ENCODE measurements around the gene GMEB2.
"Not testable (repeated sequence)": the region's sequence is repeated elsewhere in the genome, so short reads cannot be mapped to it uniquely, and the experiment has no call there.

Gene GMEB2

DNA sequence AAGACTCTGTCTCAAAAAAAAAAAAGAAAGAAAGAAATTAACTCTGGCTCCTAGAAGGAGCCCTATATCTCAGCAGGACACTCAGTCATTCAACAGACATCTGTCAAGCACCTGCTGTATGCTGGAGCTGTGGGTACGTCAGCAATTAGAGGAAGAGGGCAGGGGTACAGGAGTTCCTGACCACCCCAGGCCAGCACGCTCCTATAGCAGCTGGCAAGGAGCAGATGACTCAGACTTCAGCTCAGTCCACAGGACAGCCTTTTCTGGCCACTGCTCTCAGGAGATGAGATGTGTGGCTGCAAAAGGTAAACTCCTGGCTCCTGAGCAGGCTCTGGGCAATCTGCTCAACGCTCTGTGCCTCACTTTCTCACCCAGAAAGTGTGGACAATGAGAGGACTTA is 29.6 kb upstream of the GMEB2 start:
- DNase-seq, result no peak

DNA sequence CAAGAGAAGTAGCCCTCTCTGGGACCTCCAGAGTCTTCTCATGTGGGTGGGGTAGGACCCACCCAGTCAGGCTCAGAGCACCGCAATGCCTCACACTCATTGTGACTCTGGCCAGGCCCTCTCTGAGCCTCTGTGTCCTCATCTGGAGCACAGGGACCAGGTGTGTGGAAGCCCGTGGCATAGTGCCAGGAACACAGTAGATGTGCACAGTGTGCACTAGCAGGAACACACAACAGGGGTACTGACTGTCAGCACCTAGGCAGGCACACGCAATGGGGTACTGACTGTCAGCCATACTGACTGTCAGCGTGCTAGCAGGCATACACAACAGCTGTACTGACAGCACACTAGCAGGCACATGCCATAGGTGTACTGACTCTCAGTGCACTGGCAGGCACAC is 28.3 kb upstream of the GMEB2 start:
- DNase-seq, result no peak

DNA sequence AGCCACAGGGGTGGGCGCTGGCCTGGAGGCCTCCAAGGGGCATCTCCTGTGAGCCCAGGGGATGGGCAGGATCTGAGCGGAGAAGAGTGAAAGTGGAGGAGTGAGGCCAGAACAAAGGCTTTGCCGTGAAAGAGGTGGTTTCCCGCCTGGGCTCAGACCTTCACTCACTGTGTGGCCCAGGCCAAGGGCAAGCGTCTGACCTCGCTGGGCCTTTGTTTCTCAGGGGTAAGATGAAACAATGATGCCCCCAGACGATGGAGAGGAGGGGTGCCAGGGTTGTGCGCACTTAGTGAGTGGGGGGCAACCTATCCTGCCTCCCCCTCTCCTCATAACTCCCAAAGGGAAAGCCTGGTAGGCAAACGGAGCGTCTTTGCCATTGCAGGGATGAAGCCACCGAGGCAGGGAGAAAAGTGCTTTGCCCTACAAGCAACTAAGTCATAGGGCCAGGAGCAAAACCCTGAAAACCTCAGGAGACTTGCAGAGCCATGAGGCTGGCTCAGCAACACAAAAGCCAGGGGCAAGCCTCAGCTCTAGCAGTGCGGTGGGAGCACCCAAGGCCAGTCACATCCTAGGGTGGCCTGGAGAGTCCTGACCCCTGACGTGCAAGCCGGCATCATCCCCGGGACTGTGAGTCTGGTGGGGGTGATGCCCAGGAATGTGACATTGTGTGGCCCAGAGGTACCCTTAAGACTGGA is 27.2 kb upstream of the GMEB2 start:
- DNase-seq, result no peak

DNA sequence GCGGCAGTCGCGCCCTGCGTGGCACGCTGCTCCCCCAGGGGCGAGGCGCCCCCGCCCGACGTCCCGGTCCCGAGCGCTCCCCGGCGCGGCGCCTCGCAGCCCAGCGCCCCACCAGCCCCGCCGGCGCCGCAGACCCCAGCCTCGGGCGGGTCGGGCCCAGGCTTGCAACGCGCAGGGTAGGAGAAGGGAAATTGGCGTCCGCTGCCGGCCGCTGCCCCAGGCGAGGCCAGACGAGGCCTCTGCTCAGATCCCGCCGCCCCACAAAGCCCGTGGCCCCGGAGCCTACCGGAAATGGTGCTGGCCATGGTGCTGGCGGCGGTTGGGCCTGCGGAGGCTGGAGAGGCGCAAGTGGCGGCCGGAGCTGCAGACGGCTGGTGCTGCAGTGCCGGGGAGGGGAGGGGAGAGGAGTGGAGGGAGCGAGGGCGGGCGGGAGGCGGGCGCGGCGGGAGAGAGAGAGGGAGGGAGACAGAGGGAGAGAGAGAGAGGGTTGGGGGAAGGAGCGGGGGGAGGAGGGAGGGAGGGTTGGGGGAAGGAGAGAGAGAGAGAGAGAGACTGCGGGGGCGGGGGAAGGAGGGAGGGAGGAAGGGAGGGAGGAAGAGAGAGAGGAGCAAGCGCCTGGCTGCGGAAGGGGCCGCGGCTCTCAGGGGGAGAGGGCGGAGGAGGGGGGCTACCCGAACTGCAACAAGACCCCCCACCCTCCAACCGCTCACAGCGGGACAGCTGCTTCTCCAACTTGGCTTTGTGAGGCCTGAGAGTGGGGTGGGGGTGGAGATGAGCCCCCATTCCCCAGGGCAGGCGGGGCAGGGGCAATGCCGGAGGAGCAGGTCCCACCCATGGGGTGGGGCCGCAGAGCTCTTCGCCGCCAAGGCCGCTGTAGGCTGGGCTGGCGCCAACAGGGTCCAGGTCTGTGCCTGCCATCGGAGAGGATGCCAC is 26.4 kb upstream of the GMEB2 start, which contains the start of gene STMN3:
TSS of gene STMN3 (minus strand) at position 384 of the 933 bp plus-strand sequence. CDS start at position 305, 79 bp downstream.
- peak; percentile 95 for DNase-seq

DNA sequence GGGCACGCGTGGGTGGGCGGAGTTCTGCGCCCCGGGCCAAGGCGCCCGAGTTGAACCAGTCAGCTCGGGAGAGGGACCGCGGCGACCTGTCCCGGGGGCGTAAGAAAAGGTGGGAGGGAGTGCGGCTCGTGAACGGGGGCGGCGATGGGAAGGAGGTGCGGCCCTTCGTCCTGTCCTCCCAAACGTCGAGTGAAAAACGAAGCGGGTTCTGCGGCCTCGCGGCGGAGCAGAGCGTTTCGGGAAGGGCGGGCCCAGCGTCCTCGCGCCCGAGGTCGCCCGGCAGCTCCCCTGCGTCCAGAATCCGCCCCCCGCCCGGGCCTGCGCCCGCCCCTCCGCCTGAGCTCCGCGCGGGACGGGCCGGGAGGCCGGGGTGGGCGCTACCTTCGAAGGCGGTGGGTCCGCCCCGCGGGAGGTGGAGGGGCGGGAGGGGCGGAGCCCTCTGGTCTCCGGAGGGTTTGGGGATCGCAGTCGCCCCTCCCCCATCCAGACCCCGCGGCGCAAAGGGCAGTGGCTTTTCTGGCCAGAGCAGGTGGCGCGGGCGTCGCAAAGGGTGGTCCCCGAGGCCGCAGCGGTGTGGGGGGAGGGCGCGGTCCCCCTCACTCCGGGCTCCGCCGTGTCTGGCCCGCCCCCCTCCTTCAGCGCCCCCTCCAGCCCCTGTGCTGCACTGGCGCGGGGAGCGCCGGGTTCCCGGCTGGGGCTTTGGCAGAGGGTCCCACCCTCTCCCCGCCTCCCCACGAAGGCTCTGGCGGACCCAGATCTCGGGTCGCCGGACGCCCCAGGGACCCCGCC is 25.5 kb upstream of the GMEB2 start:
- no peak for DNase-seq

DNA sequence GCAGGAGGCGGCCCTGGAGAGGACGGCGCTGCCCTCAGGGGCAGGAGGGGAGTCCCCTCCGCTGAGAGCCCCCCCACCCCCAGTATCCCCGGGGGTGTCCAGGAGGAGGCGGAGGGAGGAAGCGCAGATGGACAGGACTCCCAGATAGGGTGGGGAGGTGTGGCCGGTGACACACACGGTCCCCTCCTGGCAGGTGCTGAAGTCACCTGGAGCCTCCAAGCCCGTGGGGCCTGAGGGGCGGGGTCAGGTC is 25.0 kb upstream of the GMEB2 start:
- no peak for DNase-seq

DNA sequence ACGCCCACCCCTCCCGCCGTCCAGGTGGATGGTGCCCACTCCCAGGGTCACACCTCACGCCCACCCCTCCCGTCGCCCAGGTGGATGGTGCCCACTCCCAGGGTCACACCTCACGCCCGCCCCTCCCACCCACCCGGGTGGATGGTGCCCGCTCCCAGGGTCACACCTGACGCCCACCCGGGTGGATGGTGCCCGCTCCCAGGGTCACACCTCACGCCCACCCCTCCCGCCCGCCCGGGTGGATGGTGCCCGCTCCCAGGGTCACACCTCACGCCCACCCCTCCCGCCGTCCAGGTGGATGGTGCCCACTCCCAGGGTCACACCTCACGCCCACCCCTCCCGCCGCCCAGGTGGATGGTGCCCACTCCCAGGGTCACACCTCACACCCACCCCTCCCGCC is 23.6 kb upstream of the GMEB2 start:
- not testable (repeated sequence) for DNase-seq

DNA sequence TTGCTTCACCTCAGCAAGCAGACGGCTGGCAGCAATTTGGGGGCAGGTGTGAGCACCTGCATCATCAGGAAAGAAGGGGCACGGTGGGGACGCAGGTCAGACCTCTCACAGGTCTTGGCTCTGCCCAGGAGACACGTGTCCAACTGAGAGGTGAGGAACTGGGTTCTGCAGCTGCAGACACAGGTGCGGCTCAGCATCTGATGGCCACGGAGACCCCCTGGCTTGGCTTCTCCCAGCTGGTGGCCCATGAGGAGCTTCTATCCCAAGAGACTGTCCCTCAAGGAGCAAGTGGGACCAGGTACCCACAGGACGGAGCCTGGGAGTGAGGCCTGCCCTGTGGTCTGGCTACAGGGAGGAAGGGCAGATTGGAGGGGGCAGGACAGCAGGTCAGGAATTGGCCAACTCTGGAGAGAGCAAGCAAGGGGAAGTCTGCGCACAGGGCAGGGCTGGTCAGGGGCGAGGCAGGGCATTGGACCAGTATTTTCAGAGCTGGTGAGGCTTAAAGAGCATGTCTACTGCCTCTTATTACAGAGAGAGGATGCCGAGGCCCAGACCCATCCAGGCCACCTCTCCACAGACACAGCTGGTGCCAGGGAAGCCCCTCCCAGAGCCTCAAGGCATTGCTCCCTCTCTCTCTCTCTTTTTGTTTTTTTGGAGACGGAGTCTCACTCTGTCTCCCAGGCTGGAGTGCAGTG is 22.1 kb upstream of the GMEB2 start:
- DNase-seq, result no peak

DNA sequence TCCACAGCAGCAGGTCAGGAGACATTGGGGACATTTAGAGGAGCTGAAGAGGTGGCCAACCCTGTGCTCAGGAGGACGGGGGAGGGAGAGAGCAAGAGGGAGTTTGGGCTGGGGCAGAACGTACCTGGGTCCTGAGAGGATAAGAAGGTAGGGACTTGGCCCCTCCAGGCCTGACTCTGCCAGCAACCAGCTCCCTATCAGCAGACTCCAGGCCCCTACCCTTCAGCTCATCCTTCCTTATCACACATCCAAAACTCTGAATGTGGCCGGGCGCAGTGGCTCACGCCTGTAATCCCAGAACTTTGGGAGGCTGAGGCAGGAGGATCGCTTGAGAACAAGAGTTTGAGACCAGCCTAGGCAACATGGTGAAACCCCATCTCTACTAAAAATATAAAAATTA is 21.3 kb upstream of the GMEB2 start:
- no peak for DNase-seq

DNA sequence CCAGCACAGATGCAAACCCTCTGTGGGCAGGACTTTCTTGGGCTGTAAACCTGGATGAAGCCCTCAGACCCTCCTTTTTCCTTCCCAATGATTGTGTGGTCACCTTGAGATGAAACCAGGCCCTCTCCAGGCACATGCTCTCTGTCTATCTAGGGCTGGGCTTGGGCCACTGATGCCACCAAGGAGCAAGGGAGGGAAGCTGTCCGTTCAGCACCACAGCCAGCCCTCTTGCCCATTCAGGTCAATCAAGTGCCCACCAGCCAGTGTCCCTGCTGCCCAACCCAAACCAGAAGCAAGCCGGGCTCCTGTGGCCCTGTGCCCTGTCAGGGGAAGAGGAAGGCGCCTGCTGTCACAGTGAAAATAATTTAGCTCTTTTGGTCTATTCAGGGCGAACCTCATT is 18.3 kb upstream of the GMEB2 start:
- DNase-seq, result no peak

DNA sequence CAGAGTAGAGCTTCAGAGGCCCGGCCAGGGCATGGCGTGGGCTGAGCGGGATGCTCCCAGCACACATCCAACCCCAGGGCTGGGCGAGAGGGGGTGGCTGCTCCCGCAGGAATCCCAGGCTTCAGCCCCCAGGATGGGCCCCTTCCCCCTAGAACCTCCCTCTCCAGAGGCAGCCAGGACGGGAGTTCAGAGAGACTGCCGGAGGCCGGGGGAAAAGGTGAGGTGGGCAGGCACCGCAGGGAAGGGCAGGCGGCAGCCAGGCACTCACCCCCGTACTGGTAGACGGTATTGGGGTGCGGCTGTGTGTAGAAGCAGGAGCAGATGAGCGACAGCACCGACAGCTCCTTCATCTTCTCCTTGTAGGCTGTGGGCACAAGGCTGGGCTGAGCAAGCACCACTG is 17.0 kb upstream of the GMEB2 start:
- no peak for DNase-seq

DNA sequence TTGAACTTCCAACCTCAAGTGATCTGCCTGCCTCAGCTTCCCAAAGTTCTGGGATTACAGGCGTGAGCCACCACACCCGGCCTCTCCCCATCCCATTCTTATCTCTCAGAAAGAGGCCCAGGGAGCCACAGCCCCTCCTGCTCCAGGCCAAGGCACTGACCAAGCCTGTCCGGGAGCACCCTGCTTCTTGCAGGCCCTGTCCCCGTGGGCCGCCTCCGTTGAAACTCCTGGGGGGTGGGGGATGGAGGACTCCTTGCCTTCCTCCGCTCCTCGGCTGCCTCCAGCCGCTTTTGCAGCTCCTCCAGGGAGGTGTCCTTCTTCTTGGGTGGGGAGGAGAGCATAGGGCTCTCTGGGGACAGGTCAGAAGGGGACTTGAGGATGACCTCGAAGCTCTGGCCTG is 16.6 kb upstream of the GMEB2 start:
- DNase-seq, result no peak

DNA sequence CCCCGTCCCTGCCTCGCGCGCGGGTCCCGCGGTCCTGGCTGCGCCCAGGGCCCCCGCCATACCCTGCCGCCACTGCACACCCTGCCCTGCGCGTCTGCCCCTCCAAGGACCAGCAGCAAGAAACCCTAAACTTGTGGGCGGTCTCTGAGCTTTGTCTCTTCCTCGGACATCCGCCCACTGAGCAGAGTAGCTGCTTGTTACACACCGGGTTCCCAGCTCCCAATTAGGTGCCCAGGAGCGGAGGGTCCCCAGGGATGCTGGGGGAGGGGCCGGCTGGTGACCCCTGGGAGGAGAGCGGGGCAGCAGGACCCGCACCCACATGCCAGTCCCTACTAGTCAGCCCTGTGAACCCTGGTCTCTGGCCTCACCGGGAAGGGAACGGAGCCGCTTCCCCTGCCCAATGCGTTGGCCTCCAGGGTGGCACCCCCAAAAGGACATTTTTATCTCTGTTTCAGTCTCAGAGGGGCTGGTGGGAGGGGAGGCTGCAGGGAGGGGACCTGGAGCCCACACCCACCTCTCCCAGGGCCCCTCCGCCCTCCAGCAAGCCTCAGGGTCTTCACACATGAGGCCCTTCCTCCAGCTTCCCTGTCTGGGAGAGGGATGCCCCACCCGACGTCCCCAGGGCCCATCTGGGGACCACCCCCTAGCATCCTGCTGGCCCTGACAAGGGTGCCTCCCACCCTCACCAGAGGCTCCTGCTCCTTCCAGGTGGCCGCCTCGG is 15.8 kb upstream of the GMEB2 start:
- DNase-seq, result no peak

DNA sequence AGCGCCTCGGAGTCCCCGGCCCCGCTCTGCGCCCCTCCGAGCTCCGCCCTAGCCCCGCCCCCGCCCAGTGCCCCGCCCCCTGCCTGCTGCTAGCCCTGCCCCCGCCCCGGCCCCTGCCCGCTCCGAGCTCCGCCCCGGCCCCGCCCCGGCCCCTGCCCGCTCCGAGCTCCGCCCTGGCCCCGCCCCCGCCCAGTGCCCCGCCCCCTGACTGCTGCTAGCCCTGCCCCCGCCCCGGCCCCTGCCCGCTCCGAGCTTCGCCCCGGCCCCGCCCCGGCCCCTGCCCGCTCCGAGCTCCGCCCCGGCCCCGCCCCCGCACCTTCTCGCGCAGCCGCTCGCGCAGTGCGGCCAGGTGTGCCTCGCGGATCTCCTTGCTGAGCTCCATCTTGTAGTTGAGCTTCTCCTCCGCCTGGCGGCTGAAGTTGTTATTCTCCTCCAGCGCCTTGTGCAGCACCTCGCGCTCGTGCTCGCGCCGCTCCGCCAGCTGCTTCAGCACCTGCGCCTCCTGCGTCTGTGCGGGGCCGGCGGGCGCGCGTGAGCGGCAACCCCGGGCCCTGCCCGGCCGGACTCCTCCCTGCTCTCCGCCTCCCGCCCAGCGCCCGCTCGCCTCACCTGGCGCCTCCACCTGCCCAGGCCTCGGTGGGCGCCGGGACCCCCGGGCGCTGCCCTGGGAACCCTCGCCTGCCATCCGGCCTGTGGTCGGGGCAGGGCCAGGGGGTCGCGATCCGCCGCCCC is 15.1 kb upstream of the GMEB2 start:
- no peak for DNase-seq

DNA sequence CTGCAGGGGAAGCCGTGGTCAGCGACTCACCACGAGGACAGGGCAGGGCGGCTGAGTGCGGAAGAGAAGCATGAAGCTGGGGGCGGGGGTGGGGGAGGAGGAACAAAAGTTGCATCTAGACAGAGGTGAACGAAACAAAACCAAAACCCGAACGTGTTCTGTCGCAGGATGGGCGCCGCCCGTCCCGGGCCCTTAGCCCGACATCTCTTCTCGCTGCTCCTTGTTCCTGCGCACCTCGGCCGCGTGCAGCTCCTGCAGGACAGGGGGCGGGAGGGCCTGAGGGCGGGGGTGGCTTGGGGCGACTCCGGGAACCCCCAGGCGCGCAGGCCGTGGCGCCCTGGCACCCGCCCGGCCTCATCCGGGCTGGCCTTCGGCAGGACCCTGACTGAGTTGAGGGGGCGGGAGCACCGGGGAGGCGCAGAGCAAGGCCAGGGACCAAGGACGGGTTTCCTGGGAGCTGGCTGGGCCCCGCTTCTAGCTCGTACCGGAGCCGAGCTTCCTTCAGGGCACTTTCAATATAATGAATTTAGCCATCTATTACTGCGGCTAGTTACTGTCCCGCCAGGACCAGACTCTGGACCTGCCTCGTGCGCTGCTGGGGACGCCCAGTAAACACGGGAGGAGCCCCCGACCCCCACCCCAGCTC is 14.4 kb upstream of the GMEB2 start:
- no peak for DNase-seq

DNA sequence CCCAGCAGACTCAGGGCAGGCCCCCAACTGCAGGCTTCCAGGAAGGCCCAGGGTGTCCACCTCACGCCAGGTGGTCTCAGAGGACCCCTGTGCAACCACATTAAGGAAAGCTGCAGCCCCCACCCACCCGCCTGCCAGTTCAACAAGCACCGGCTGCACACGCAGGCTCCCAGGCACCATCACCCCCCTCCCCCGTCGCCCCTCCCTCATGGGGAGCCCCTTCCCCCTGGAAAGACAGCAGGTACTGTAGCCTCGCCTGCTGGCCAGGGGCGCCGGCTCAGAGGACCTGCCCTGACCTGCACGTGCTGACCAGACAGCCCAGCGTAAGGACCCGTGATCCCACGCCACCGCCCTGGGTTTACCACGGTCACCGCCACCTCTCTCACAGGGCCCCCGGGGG is 13.8 kb upstream of the GMEB2 start:
- DNase-seq, result not testable (repeated sequence)

DNA sequence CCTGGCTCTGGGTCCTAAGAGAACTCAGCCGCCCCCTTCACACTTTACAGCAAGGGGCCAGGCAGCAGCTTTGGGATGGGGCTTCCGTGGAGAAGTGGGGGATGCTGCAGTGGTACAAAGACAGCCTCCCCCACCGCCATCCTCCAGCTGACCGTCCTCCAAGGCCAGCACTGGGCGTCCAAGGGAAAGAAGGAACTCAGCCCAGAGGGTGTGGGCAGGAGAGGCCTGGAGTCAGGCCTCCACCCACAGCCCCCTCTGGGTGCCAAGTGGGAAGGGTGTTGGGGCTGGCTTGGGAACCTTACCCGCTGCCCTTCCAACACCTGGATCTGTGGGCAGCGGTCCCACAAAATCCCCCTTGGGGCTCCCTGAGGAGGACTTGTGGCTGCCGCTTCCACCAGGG is 13.2 kb upstream of the GMEB2 start:
- DNase-seq, result no peak

DNA sequence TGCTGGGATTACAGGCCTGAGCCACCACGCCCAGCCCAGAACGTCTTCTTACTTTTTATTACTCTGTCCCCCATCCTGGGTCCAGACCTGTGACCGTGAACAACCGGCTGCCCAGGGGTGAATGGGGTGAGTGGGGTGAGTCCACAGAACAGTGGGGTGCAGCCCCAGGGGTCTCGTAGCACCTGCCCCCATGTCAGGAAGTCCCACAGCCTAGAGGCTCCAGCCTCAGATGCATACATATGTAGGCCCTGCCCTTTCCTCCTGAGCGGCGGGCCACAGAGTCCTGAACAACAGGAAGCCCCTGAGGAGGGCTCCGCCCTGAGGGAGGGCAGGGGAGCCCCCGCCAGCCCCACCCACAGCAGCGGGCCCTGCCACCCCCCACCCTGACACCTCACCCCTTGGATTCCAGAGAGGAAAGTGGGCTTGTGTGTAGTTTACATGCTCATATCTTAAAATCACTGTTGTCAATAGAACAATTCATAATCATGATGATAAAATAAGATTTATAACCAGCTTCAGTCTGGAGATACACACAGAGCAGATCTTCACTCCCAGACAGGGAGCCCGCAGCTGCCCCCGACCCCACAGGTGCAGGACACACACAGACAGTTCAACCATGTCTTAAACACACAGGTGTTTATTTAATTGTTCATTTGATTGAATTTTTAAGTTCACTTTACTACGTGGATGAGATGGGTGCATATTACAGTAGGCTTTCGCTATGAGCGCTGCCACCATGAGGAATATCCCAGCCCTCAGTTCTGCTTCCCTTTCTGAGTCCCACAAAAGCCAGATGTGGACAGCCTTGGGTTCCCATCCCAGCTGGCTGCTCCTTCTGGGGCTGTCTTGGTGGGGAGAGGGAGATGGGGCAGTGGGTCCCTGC is 12.4 kb upstream of the GMEB2 start:
- no peak for DNase-seq

DNA sequence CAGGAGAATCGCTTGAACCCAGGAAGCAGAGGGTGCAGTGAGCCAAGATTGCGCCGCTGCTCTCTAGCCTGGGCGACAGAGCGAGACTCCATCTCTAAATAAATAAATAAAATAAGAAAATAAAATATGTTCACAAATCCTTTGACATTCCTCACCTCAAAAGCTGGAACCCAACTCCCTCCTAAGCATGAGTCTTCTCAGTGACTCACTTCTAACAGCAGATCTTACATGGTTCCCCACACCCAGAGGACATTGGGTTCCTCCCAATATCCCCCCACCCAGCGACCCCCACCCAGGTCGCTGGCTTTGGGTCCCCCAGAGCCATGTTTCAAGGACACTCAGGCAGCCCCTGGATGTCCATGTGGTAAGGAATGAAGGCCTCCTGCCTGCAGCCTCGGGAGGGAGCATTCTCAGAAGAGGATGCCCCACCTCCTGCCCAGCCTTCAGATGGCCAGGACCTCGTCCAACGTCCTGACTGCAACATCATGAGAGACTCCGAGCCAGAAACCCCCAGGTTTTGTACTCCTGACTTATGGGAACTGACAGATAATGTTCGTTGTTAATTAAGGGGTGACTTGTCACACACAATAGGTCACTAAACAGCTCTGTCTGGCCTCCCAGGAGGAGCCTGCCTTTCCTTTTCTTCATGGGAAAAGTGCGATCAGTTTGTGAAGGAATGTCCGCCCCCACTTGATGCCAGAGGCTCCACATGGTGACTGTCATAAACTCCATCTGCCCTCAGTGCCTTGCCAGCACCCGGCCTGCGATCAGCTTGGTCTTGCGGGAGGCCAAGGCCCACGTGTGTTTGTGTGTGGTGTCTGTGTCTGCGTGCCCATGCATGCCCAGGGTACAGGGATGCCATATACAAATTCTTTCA is 10.1 kb upstream of the GMEB2 start:
- DNase-seq, result no peak
